Activated CD8-positive, alpha-beta T cell treated with anti-CD3 and anti-CD28 coated beads, Interleukin-2, amount 10 ng/mL, durations not matched to agents 7 days and 5 days (primary cell): ENCODE results near the gene FNIP2. TPM values are rescaled to one million over a fixed set of nuclear protein-coding genes. Genes with fewer than 3 reads are reported as not detected.
"Not testable (repeated sequence)": the region's sequence is repeated elsewhere in the genome, so short reads cannot be mapped to it uniquely, and the experiment has no call there.

Experiments
- ATAC-seq: fragments of 150-1000 bp; cut with Tn5 transposase; one replicate; pipeline ENCODE4 v1.10.0; 2021; ENCODE audit warnings: moderate library complexity
- CTCF ChIA-PET: fragments of 350-600 bp; sonication (Branson Sonifier 250); formaldehyde crosslinking; loops from one replicate; lab custom pipeline; 2021; ENCODE audit warnings: antibody characterized with exemption; lab: Charles Lee
- POLR2A ChIA-PET: fragments of 350-600 bp; sonication (Branson Sonifier 250); formaldehyde crosslinking; loops from one replicate; lab custom pipeline; 2021; ENCODE audit warnings: antibody characterized with exemption; lab: Charles Lee
- DNase-seq: peaks from one replicate; pipeline ENCODE4 v3.0.0-alpha.2; 2020
- H3K27ac Mint-ChIP-seq: one replicate; pipeline ENCODE4 v1.8.0; 2021; ENCODE audit warnings: mild to moderate bottlenecking, mixed read lengths
- H3K27me3 Mint-ChIP-seq: one replicate; pipeline ENCODE4 v1.8.0; 2021; ENCODE audit warnings: low read depth, mixed read lengths
- H3K36me3 Mint-ChIP-seq: one replicate; pipeline ENCODE4 v1.8.0; 2021; ENCODE audit warnings: low read depth, mixed read lengths
- H3K4me1 Mint-ChIP-seq: one replicate; pipeline ENCODE4 v1.8.0; 2021; ENCODE audit warnings: low read depth, mixed read lengths
- H3K4me3 Mint-ChIP-seq: one replicate; pipeline ENCODE4 v1.8.0; 2021; ENCODE audit warnings: mild to moderate bottlenecking, mixed read lengths
- H3K9me3 Mint-ChIP-seq: one replicate; pipeline ENCODE4 v1.8.0; 2022; ENCODE audit warnings: mixed read lengths; ENCODE audit not compliant: insufficient read depth
- total RNA-seq, 2 experiments: library from RNA; stranded (reverse); gene quantifications; one replicate each; pipeline ENCODE4 v1.2.3, GENCODE V29; 2021

The FNIP2 gene
- total RNA-seq, 2 experiments from 2014 or later = 13.1 to 13.7 TPM

GRCh38 chr4:158884280-158884679 is 115.5 kb downstream of the FNIP2 start:
- ATAC-seq (no peak), DNase-seq (no peak)
- H3K27ac Mint-ChIP-seq = no peak overlapping the region
- peaks cover 20% of the 10 kb centered on the region for H3K36me3 Mint-ChIP-seq
- H3K27me3 Mint-ChIP-seq = no peaks in the 10 kb centered on the region
- ChIA-PET POLR2A (no interaction called here), CTCF (no interaction called here)
- H3K9me3 Mint-ChIP-seq = peaks cover under 1% of the 10 kb centered on the region
- no peak overlapping the region for H3K4me3 Mint-ChIP-seq
- H3K4me1 Mint-ChIP-seq = no peaks in the 10 kb centered on the region

- DNase-seq (no peak), ATAC-seq (no peak)
- Mint-ChIP-seq H3K36me3 (peaks cover 12% of the 10 kb centered on the region), H3K4me1 (no peaks in the 10 kb centered on the region), H3K27me3 (no peaks in the 10 kb centered on the region), H3K27ac (no peak overlapping the region), H3K9me3 (no peaks in the 10 kb centered on the region), H3K4me3 (no peak overlapping the region)
- ChIA-PET CTCF (no interaction called here), POLR2A (no interaction called here)
Measured at GRCh38 chr4:158885564-158885963, 116.7 kb downstream of the FNIP2 start.

- no peaks in the 10 kb centered on the region for H3K9me3 Mint-ChIP-seq
- DNase-seq (no peak), ATAC-seq (no peak)
- no peaks in the 10 kb centered on the region for H3K27me3 Mint-ChIP-seq
- POLR2A ChIA-PET = no interaction called here
- no peak overlapping the region for H3K27ac Mint-ChIP-seq
- no peaks in the 10 kb centered on the region for H3K4me1 Mint-ChIP-seq
- CTCF ChIA-PET = no interaction called here
- H3K4me3 Mint-ChIP-seq = no peak overlapping the region
- peaks cover 10% of the 10 kb centered on the region for H3K36me3 Mint-ChIP-seq
Measured at GRCh38 chr4:158890294-158890693, 121.5 kb downstream of the FNIP2 start.

GRCh38 chr4:158891256-158891655 is 122.4 kb downstream of the FNIP2 start:
- Mint-ChIP-seq H3K4me3 (no peak overlapping the region), H3K27me3 (no peaks in the 10 kb centered on the region), H3K27ac (no peak overlapping the region), H3K9me3 (no peaks in the 10 kb centered on the region), H3K36me3 (peaks cover 10% of the 10 kb centered on the region), H3K4me1 (no peaks in the 10 kb centered on the region)
- POLR2A ChIA-PET = no interaction called here
- ATAC-seq (no peak), DNase-seq (no peak)
- CTCF ChIA-PET = no interaction called here

GRCh38 chr4:158894826-158895225 is 126.0 kb downstream of the FNIP2 start:
- CTCF ChIA-PET = interaction anchor here (1.2 to 1.5 kb wide), 2 partner anchors 38 to 43 kb away, joined by 3 read pairs; no protein-coding TSS in a partner anchor
- DNase-seq (no peak), ATAC-seq (no peak)
- Mint-ChIP-seq H3K36me3 (peaks cover 35% of the 10 kb centered on the region), H3K27me3 (no peaks in the 10 kb centered on the region), H3K27ac (no peak overlapping the region), H3K4me3 (no peak overlapping the region), H3K4me1 (peaks cover 3% of the 10 kb centered on the region), H3K9me3 (no peaks in the 10 kb centered on the region)
- POLR2A ChIA-PET = no interaction called here

GRCh38 chr4:158895797-158896576 is 127.2 kb downstream of the FNIP2 start:
- peak overlapping the region; percentile 12 for H3K27ac Mint-ChIP-seq
- H3K4me1 Mint-ChIP-seq = peaks cover 3% of the 10 kb centered on the region
- ATAC-seq (no peak), DNase-seq (no peak)
- H3K27me3 Mint-ChIP-seq = no peaks in the 10 kb centered on the region
- ChIA-PET POLR2A (no interaction called here), CTCF (interaction anchor here (1.2 to 1.5 kb wide), 2 partner anchors 39 to 45 kb away, joined by 3 read pairs; no protein-coding TSS in a partner anchor)
- H3K4me3 Mint-ChIP-seq = no peak overlapping the region
- H3K9me3 Mint-ChIP-seq = no peaks in the 10 kb centered on the region
- peaks cover 41% of the 10 kb centered on the region for H3K36me3 Mint-ChIP-seq

GRCh38 chr4:158896577-158897238 is 127.9 kb downstream of the FNIP2 start:
- H3K9me3 Mint-ChIP-seq, POLR2A ChIA-PET: not testable (repeated sequence)

GRCh38 chr4:158900408-158900807 is 131.6 kb downstream of the FNIP2 start:
- POLR2A ChIA-PET = not testable (repeated sequence)

More at GRCh38 chr4:158896577-158897238, 127.9 kb downstream of the FNIP2 start:
- H3K27ac Mint-ChIP-seq, H3K27me3 Mint-ChIP-seq, H3K4me3 Mint-ChIP-seq, ATAC-seq, H3K4me1 Mint-ChIP-seq, CTCF ChIA-PET, DNase-seq: not testable (repeated sequence)
- peaks cover 41% of the 10 kb centered on the region for H3K36me3 Mint-ChIP-seq

GRCh38 chr4:158902280-158903078 is 133.7 kb downstream of the FNIP2 start:
- Mint-ChIP-seq H3K4me1 (peaks cover 26% of the 10 kb centered on the region), H3K36me3 (peaks cover 47% of the 10 kb centered on the region), H3K27ac (peak overlapping the region; percentile 30)
- ATAC-seq (peak; percentile 64), DNase-seq (peak; percentile 61)
- H3K9me3 Mint-ChIP-seq, H3K27me3 Mint-ChIP-seq, H3K4me3 Mint-ChIP-seq, POLR2A ChIA-PET: not testable (repeated sequence)
- CTCF ChIA-PET = interaction anchor here (1.3 kb wide), 1 partner anchor 300 kb away, joined by 3 read pairs; no protein-coding TSS in a partner anchor

More at GRCh38 chr4:158900408-158900807, 131.6 kb downstream of the FNIP2 start:
- Mint-ChIP-seq H3K36me3 (peaks cover 52% of the 10 kb centered on the region), H3K4me1 (peaks cover 17% of the 10 kb centered on the region)
- not testable (repeated sequence) for H3K27ac Mint-ChIP-seq, ATAC-seq, DNase-seq, H3K9me3 Mint-ChIP-seq, H3K27me3 Mint-ChIP-seq, H3K4me3 Mint-ChIP-seq
- CTCF ChIA-PET = interaction anchor here (0.7 kb wide), 1 partner anchor 51 kb away, joined by 3 read pairs; no protein-coding TSS in a partner anchor

- H3K36me3 Mint-ChIP-seq = peaks cover 43% of the 10 kb centered on the region
- no peaks in the 10 kb centered on the region for H3K27me3 Mint-ChIP-seq
- peak overlapping the region; percentile 30 for H3K27ac Mint-ChIP-seq
- no peak for DNase-seq
- POLR2A ChIA-PET = no interaction called here
- peaks cover 26% of the 10 kb centered on the region for H3K4me1 Mint-ChIP-seq
- no peak for ATAC-seq
- H3K9me3 Mint-ChIP-seq = no peaks in the 10 kb centered on the region
- CTCF ChIA-PET = interaction anchor here (1.3 kb wide), 1 partner anchor 300 kb away, joined by 3 read pairs; no protein-coding TSS in a partner anchor
- H3K4me3 Mint-ChIP-seq = no peak overlapping the region
Measured at GRCh38 chr4:158903079-158903456, 134.2 kb downstream of the FNIP2 start.

- H3K36me3 Mint-ChIP-seq = peaks cover 38% of the 10 kb centered on the region
- no peak overlapping the region for H3K4me3 Mint-ChIP-seq
- CTCF ChIA-PET = interaction anchor here (1.3 kb wide), 1 partner anchor 299 kb away, joined by 3 read pairs; no protein-coding TSS in a partner anchor
Measured at GRCh38 chr4:158903472-158904043, 134.7 kb downstream of the FNIP2 start.

More at GRCh38 chr4:158903472-158904043, 134.7 kb downstream of the FNIP2 start:
- Mint-ChIP-seq H3K27ac (no peak overlapping the region), H3K9me3 (no peaks in the 10 kb centered on the region), H3K27me3 (no peaks in the 10 kb centered on the region), H3K4me1 (peaks cover 26% of the 10 kb centered on the region)
- DNase-seq = no peak
- ATAC-seq = no peak
- POLR2A ChIA-PET = no interaction called here
